ENCODE results near the gene CORO2A.
"Not testable (repeated sequence)": the region's sequence is repeated elsewhere in the genome, so short reads cannot be mapped to it uniquely, and the experiment has no call there.

CORO2A gene

DNA sequence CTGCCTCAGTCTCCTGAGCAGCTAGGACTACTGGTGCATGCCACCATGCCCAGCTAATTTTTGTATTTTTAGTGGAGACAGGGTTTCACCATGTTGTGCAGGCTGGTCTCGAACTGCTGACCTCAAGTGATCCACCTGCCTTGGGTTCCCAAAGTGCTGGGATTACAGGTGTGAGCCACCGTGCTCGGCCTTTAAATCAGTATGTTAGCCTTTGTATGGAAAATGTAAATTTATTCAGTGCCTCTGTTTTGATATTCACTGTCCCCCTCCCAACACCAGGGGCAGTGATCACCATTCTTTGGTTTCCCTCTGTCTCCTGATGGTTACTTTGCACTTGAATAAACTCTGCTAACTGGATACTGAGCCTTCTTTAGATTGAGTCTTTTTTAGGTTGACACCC lies 101.8 kb downstream of the CORO2A start:
- not testable (repeated sequence) for DNase-seq (ENCODE audit: low read depth); H3K4me3 ChIP-seq (replicated peaks; ENCODE audit: low read depth, low read length)
- TF ChIP-seq, protein P1, sequence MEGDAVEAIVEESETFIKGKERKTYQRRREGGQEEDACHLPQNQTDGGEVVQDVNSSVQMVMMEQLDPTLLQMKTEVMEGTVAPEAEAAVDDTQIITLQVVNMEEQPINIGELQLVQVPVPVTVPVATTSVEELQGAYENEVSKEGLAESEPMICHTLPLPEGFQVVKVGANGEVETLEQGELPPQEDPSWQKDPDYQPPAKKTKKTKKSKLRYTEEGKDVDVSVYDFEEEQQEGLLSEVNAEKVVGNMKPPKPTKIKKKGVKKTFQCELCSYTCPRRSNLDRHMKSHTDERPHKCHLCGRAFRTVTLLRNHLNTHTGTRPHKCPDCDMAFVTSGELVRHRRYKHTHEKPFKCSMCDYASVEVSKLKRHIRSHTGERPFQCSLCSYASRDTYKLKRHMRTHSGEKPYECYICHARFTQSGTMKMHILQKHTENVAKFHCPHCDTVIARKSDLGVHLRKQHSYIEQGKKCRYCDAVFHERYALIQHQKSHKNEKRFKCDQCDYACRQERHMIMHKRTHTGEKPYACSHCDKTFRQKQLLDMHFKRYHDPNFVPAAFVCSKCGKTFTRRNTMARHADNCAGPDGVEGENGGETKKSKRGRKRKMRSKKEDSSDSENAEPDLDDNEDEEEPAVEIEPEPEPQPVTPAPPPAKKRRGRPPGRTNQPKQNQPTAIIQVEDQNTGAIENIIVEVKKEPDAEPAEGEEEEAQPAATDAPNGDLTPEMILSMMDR (IDR thresholded peaks at IDR 0.05; ENCODE audit: low read length, missing control alignments) = peak; percentile 8

DNA sequence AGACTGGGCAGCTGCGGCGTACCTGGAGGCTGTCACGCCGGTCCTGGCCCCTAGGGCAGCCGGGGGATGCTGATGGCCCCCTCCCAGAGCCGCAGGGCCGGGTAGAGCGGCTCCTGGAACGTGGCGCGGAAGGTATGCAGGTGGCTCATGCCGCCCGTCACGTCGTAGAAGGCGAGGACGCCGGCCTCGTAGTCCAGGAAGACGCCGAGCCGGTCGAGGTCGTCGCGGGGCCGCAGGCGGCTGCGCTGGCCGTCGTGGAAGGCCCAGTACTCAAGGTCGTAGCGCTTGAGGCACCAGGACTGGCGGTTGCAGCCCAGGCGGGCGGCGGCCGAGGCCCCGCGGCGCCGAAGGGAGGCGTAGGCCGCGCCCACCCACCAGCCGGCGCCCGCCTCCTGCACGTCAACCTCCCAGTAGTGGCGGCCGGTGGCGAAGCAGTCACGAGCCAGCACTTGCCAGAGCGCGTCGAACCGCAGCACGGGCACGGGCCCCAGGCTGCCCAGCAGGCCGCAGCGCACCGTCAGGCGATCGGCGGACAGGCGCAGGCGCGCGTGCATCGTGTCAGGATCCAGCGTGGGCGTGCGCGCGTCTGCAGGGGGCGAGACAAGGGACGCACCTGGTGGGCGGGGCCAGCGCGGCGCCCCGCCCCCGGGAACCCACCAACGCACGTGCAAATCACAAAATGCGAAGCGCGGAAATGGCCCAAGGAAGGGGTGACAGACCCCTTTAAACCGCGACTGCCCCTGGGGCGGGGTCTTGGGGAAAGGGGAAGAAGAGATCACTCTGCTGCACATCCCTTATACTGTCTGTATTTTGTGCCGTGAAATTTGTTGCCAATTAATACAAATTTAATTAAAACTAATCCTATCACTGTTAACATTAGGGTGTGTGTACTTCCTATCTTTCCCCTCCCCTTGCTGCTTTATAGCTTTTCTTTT lies 104.8 kb downstream of the CORO2A start:
- DNase-seq (ENCODE audit: low read depth) = peak; percentile 59
- TF ChIP-seq, protein P1 (IDR thresholded peaks at IDR 0.05; ENCODE audit: low read length, missing control alignments) = no peak
- H3K4me3 ChIP-seq (replicated peaks; ENCODE audit: low read depth, low read length) = peak overlapping the region; percentile 17

DNA sequence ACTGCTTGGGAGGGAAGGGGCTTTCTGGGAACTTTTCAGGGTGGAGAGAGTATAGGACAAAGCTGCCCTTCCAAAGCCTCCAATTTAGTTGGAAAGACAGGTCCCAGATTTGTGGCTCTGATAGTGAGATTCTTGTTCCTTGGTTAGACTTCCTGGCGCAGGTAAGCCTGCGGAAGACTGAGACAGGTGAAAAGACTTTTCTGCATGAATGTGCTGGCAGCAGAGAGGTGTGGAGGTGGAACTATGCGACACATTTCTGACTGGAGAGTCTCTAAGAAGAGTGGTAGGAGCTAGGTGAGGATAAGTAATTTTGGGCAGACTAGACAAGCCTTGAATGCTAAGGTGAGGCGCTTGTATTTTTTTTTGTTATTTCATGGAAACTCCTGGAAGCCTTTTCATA lies 106.0 kb downstream of the CORO2A start:
- no peak overlapping the region for H3K4me3 ChIP-seq (replicated peaks; ENCODE audit: low read depth, low read length)
- TF ChIP-seq, protein P1 (IDR thresholded peaks at IDR 0.05; ENCODE audit: low read length, missing control alignments) = no peak
- no peak for DNase-seq (ENCODE audit: low read depth)

DNA sequence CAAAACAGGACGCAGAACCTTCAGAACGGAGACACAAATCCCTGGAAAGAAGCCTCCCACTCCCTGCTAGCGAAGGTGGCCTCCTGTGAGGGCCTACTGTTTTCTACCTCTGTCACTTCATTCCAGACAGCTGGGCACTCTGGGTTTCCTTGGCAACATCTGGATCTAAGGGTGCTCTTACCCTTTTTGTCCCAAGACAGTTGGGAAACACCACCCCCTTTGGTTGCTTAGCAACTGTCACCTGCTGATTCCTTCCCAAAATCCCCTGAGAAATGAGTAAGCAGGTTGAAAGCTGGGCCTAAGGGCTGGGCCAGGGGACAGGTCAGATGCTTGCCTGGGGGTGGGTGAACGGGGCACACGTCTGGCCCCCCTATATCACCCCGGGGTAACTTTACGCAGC lies 106.5 kb downstream of the CORO2A start:
- no peak overlapping the region for H3K4me3 ChIP-seq (replicated peaks; ENCODE audit: low read depth, low read length)
- DNase-seq (ENCODE audit: low read depth) = no peak
- TF ChIP-seq, protein P1 (IDR thresholded peaks at IDR 0.05; ENCODE audit: low read length, missing control alignments) = no peak

DNA sequence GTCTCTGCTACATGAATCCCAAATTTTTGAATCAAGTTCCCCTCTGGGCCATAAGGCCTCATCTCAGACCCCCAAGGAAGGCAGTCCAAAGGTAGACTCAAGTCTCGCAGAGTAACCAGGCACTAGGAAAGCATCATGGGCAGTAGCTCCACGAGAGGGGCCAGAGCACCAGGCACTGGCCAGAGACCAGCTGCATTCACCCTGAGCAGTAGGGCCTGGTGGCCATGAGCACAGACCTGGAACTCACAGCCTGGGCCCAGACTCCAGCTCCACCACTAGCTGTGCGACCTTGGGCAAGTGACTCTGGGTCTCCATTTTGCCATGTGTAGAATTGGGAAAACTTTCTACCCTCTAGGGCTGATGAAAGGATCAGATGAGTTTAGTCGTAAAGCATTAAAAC lies 107.4 kb downstream of the CORO2A start:
- no peak for DNase-seq (ENCODE audit: low read depth)
- H3K4me3 ChIP-seq (replicated peaks; ENCODE audit: low read depth, low read length) = no peak overlapping the region
- TF ChIP-seq, protein P1 (IDR thresholded peaks at IDR 0.05; ENCODE audit: low read length, missing control alignments) = no peak

DNA sequence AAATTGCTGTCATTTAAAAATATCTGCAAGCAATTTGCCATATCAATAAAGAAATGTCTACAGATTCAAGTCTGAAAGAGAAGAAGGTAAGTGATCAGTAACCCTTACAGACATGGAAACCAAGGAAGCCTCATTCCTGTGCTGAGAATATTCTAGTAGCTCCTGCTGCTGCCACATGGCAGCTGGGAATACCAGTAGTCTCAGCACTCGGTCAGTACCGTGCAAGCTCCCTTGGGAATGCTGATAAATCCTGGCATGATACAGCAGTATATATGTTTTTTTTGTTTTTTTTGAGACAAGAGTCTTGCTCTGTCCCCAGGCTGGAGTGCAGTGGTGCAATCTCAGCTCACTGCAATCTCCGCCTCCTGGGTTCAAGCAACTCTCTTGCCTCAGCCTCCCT lies 108.0 kb downstream of the CORO2A start:
- peak; percentile 34 for DNase-seq (ENCODE audit: low read depth)
- no peak overlapping the region for H3K4me3 ChIP-seq (replicated peaks; ENCODE audit: low read depth, low read length)
- TF ChIP-seq, protein P1 (IDR thresholded peaks at IDR 0.05; ENCODE audit: low read length, missing control alignments) = no peak

All from fibroblast of pulmonary artery (primary cell).